NCI-H2171 (cell line): Measurements from ENCODE around the gene FAM72B.
"Not testable (repeated sequence)": the region's sequence is repeated elsewhere in the genome, so short reads cannot be mapped to it uniquely, and the experiment has no call there.

Experiments
- DNase-seq: peaks from one replicate; lab custom pipeline; 2025; lab: John Stamatoyannopoulos, UW

FAM72B gene

GRCh38 chr1:121152788-121153187, 31.4 kb downstream of the FAM72B start:
- not testable (repeated sequence) for DNase-seq

GRCh38 chr1:121151294-121151693, 32.8 kb downstream of the FAM72B start:
- not testable (repeated sequence) for DNase-seq

GRCh38 chr1:121148489-121149190, 35.5 kb downstream of the FAM72B start:
- not testable (repeated sequence) for DNase-seq

GRCh38 chr1:121140393-121140792, 43.7 kb downstream of the FAM72B start:
- DNase-seq, result not testable (repeated sequence)

GRCh38 chr1:121131494-121131893, 52.6 kb downstream of the FAM72B start:
- not testable (repeated sequence) for DNase-seq

- not testable (repeated sequence) for DNase-seq
Observed at GRCh38 chr1:121118480-121118824, 65.7 kb downstream of the FAM72B start.
